CD14-positive monocyte (primary cell): Measurements from ENCODE around the gene CRY2. TPM values are rescaled to one million over a fixed set of nuclear protein-coding genes. Genes with fewer than 3 reads are reported as not detected.
A peak's percentile ranks its signal among the peaks of the same experiment; 100 is the strongest.

ENCODE experiments used
- DNase-seq, 3 donors: peaks; one replicate each; pipeline ENCODE4 v3.0.0-alpha.2; 2011 to 2022
- H2AFZ ChIP-seq: 2 replicates; pipeline ENCODE4 v1.6.0; 2012; ENCODE audit warnings: mild to moderate bottlenecking, low read depth, low read length, inconsistent platforms; ENCODE audit not compliant: insufficient read depth, poor library complexity, severe bottlenecking
- H3K27ac ChIP-seq, 2 donors: 1 replicate in 1 of 2; 2 replicates in 1 of 2; pipeline ENCODE4 v1.5.1; 2012 to 2013; ENCODE audit warnings: low read length in 2 of 2, control low read depth in 1 of 2, inconsistent platforms in 1 of 2, low read depth in 1 of 2, mild to moderate bottlenecking in 1 of 2
- H3K27me3 ChIP-seq, 2 donors: one replicate each; pipeline versions ENCODE4 v1.6.0 to v1.6.1; 2011 to 2013; ENCODE audit warnings: low read length in 2 of 2; ENCODE audit not compliant: control insufficient read depth in 2 of 2, insufficient read depth in 2 of 2
- H3K36me3 ChIP-seq, 2 donors: replicated peaks in 1 of 2; 1 replicate in 1 of 2; 2 replicates in 1 of 2; pipeline versions ENCODE4 v1.5.1 to v1.6.1; 2012 to 2013; ENCODE audit warnings: low read length in 2 of 2, control low read depth in 1 of 2, inconsistent platforms in 1 of 2, mild to moderate bottlenecking in 1 of 2; ENCODE audit not compliant: insufficient read depth in 2 of 2, control insufficient read depth in 1 of 2
- H3K4me1 ChIP-seq, 2 donors: 1 replicate in 1 of 2; 2 replicates in 1 of 2; pipeline versions ENCODE4 v1.5.1 to v1.6.1; 2012 to 2013; ENCODE audit warnings: low read length in 2 of 2, control low read depth in 1 of 2, inconsistent platforms in 1 of 2, mild to moderate bottlenecking in 1 of 2, moderate library complexity in 1 of 2; ENCODE audit not compliant: insufficient read depth in 2 of 2, control insufficient read depth in 1 of 2
- H3K4me2 ChIP-seq: replicated peaks from 2 replicates; pipeline ENCODE3; 2012; ENCODE audit warnings: low read length, moderate library complexity, mild to moderate bottlenecking; ENCODE audit not compliant: poor library complexity, severe bottlenecking; ENCODE audit errors: extremely low read depth
- H3K4me3 ChIP-seq, 3 experiments: fragments of 200-600 bp in 1 of 3; sonication (generic) in 1 of 3; replicated peaks in 1 of 3; 1 replicate in 2 of 3; 2 replicates in 1 of 3; pipeline ENCODE4 v1.5.1; 2011 to 2013; ENCODE audit warnings: low read length in 3 of 3, mild to moderate bottlenecking in 3 of 3, control low read depth in 2 of 3, low read depth in 2 of 3, inconsistent platforms in 1 of 3, moderate library complexity in 1 of 3
- H3K79me2 ChIP-seq: 2 replicates; pipeline ENCODE4 v1.6.0; 2012; ENCODE audit warnings: mild to moderate bottlenecking, control low read depth, inconsistent platforms, low read length, moderate library complexity; ENCODE audit not compliant: insufficient read depth
- H3K9ac ChIP-seq: 2 replicates; pipeline ENCODE4 v1.6.0; 2017; ENCODE audit warnings: low read length, mild to moderate bottlenecking; ENCODE audit not compliant: insufficient read depth, poor library complexity, severe bottlenecking
- H3K9me3 ChIP-seq, 2 donors: replicated peaks in 1 of 2; 1 replicate in 1 of 2; 2 replicates in 1 of 2; pipeline versions ENCODE4 v1.5.1 to v1.6.1; 2012 to 2013; ENCODE audit warnings: low read length in 2 of 2, control low read depth in 1 of 2; ENCODE audit not compliant: control insufficient read depth in 1 of 2, insufficient read depth in 1 of 2
- H4K20me1 ChIP-seq: 2 replicates; pipeline ENCODE4 v1.6.0; 2012; ENCODE audit warnings: mild to moderate bottlenecking, low read length, control low read depth, moderate library complexity; ENCODE audit not compliant: insufficient read depth
- H3K27ac Mint-ChIP-seq, 7 donors: one replicate each; pipeline ENCODE4 v1.8.0; 2020; ENCODE audit warnings: mild to moderate bottlenecking in 7 of 7, mixed read lengths in 7 of 7, moderate library complexity in 6 of 7, inconsistent platforms in 2 of 7
- H3K27me3 Mint-ChIP-seq, 3 donors: one replicate each; pipeline ENCODE4 v1.8.0; 2021 to 2022; ENCODE audit warnings: low read depth in 3 of 3, mild to moderate bottlenecking in 3 of 3, mixed read lengths in 3 of 3, moderate library complexity in 3 of 3, inconsistent platforms in 1 of 3
- H3K36me3 Mint-ChIP-seq, 2 donors: one replicate each; pipeline ENCODE4 v1.8.0; 2020; ENCODE audit warnings: mixed read lengths in 2 of 2, inconsistent platforms in 1 of 2, mild to moderate bottlenecking in 1 of 2
- H3K4me1 Mint-ChIP-seq: one replicate; pipeline ENCODE4 v1.8.0; 2020; ENCODE audit warnings: mild to moderate bottlenecking, mixed read lengths
- H3K4me3 Mint-ChIP-seq, 2 donors: one replicate each; pipeline ENCODE4 v1.8.0; 2020; ENCODE audit warnings: mild to moderate bottlenecking in 2 of 2, mixed read lengths in 2 of 2, moderate library complexity in 1 of 2
- H3K9me3 Mint-ChIP-seq, 7 donors: one replicate each; pipeline ENCODE4 v1.8.0; 2020 to 2022; ENCODE audit warnings: mixed read lengths in 7 of 7, mild to moderate bottlenecking in 6 of 7, moderate library complexity in 6 of 7, inconsistent platforms in 2 of 7
- CTCF ChIP-seq: fragments of 200-600 bp; IDR thresholded peaks from one replicate; pipeline ENCODE4 v1.8.0; 2022; ENCODE audit warnings: antibody characterized with exemption, mild to moderate bottlenecking
- WGBS: methylation state at CpG from one replicate; pipeline ENCODE4 v1.1.5; 2013; ENCODE audit warnings: missing lambda C conversion rate; ENCODE audit not compliant: insufficient coverage; 5-methylcytosine and 5-hydroxymethylcytosine counted together
- intact Hi-C, 2 donors: fragments of 100-400 bp; cut with micrococcal nuclease; formaldehyde crosslinking; loops; one replicate each; pipeline versions ENCODE4 v1.15.0 to v1.15.1; 2023
- polyA plus RNA-seq, 3 donors: library from polyadenylated mRNA; depleted of rRNA in 1 of 3; unstranded in 2 of 3; stranded (reverse) in 1 of 3; fragments of 300-500 nt in 2 of 3; fragments of >200 nt in 1 of 3; fragmentation: Illumina TruSeq in 2 of 3; gene quantifications; 1 replicate in 2 of 3; 2 replicates in 1 of 3; pipeline ENCODE4 v1.2.3, GENCODE V29; 2012 to 2021

The CRY2 gene
- polyA plus RNA-seq, 3 donors = 5.1 to 12.5 (median 7.2) TPM

- Histone ChIP-seq H3K4me3 (no peak overlapping the region), H3K9me3 (no peaks in the 10 kb centered on the region), H3K9ac (no peak overlapping the region), H3K4me2 (no peak overlapping the region), H3K27me3 (peaks cover 0 to 3% of the 10 kb centered on the region in 2 donors), H3K79me2 (no peaks in the 10 kb centered on the region), H3K36me3 (no peaks in the 10 kb centered on the region), H2AFZ (no peak overlapping the region), H3K27ac (no peak overlapping the region), H4K20me1 (no peaks in the 10 kb centered on the region), H3K4me1 (no peaks in the 10 kb centered on the region)
- WGBS = 41% methylated on average over 3 of the region's 3 CpGs
- Mint-ChIP-seq H3K36me3 (no peaks in the 10 kb centered on the region), H3K27ac (no peak overlapping the region), H3K9me3 (no peaks in the 10 kb centered on the region), H3K4me3 (peak overlapping the region in 1 of 2 donors; percentile 1), H3K27me3 (peaks cover 7 to 30% (median 15%) of the 10 kb centered on the region in 3 donors), H3K4me1 (no peaks in the 10 kb centered on the region)
- intact Hi-C loops = no loop called here
- no peak for TF ChIP-seq CTCF
- no peak for DNase-seq
Observed at GRCh38 chr11:45833761-45834160, 13.5 kb upstream of the CRY2 start.

GRCh38 chr11:45834298-45834756 lies 12.9 kb upstream of the CRY2 start:
- H3K9me3 Mint-ChIP-seq = no peaks in the 10 kb centered on the region
- WGBS = 29% methylated on average over 4 of the region's 4 CpGs

More at GRCh38 chr11:45834298-45834756, 12.9 kb upstream of the CRY2 start:
- Histone ChIP-seq H3K4me3 (no peak overlapping the region), H3K27me3 (peaks cover 0 to under 1% of the 10 kb centered on the region in 2 donors), H3K79me2 (no peaks in the 10 kb centered on the region), H3K9me3 (no peaks in the 10 kb centered on the region), H3K9ac (no peak overlapping the region), H3K4me2 (no peak overlapping the region), H3K27ac (no peak overlapping the region), H3K36me3 (no peaks in the 10 kb centered on the region), H3K4me1 (no peaks in the 10 kb centered on the region), H4K20me1 (no peaks in the 10 kb centered on the region), H2AFZ (no peak overlapping the region)
- H3K36me3 Mint-ChIP-seq = no peaks in the 10 kb centered on the region
- peak in 1 of 3 donors; percentile 21 for DNase-seq
- intact Hi-C loops = no loop called here
- no peaks in the 10 kb centered on the region for H3K4me1 Mint-ChIP-seq
- no peak for TF ChIP-seq CTCF
- H3K4me3 Mint-ChIP-seq = no peak overlapping the region
- no peak overlapping the region for H3K27ac Mint-ChIP-seq
- H3K27me3 Mint-ChIP-seq = peaks cover 3 to 26% (median 15%) of the 10 kb centered on the region in 3 donors
